Measurements from ENCODE around the gene CEP85L. TPM values are rescaled to one million over a fixed set of nuclear protein-coding genes. Genes with fewer than 3 reads are reported as not detected.

Gene CEP85L
- total RNA-seq, 1 donor from 2014 or later: 6.8 TPM

DNA sequence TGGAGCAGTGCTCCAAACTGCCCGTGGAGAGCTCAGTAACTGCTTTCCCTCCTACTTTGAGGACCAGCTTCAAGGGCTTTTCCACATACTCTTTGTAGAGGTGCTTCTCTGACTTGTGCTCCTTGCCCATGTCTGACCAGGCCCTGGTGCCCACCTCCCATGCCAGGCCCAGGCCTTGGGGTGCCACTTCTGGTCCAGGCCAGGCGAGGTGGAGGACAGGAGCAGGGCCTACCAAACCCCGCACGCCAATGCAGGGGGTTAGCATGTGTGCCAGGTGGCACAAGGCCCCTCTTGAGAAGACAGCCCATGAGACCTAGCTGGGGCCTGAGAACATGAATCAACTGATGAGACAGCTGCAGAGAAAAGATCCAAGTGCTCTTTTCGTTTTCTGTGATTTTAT, 150.3 kb downstream of the CEP85L start:
- H3K36me3 Mint-ChIP-seq (ENCODE audit: insufficient read depth): peaks cover 2% of the 10 kb centered on the region
- no peak for TF ChIP-seq CTCF (IDR thresholded peaks at IDR 0.05; ENCODE audit: unreplicated experiment)
- H3K4me1 Mint-ChIP-seq (ENCODE audit: low read depth): no peaks in the 10 kb centered on the region
- no peaks in the 10 kb centered on the region for H3K27me3 Mint-ChIP-seq
- H3K9me3 Mint-ChIP-seq (ENCODE audit: low read depth): peaks cover 8% of the 10 kb centered on the region
- H3K27ac Mint-ChIP-seq: no peak overlapping the region
- DNase-seq (ENCODE audit: low spot score, unreplicated experiment): no peak
- no peak overlapping the region for H3K4me3 Mint-ChIP-seq (ENCODE audit: low read depth)

- DNase-seq (ENCODE audit: low spot score, unreplicated experiment): no peak
- Mint-ChIP-seq H3K27me3 (no peaks in the 10 kb centered on the region), H3K27ac (no peak overlapping the region), H3K9me3 (ENCODE audit: low read depth) (peaks cover 8% of the 10 kb centered on the region), H3K4me1 (ENCODE audit: low read depth) (no peaks in the 10 kb centered on the region), H3K36me3 (ENCODE audit: insufficient read depth) (peaks cover 2% of the 10 kb centered on the region), H3K4me3 (ENCODE audit: low read depth) (no peak overlapping the region)
- no peak for TF ChIP-seq CTCF (IDR thresholded peaks at IDR 0.05; ENCODE audit: unreplicated experiment)
Measured at GRCh38 chr6:118500130-118501015, 151.0 kb downstream of the CEP85L start.

- no peak overlapping the region for H3K4me3 Mint-ChIP-seq (ENCODE audit: low read depth)
Measured at GRCh38 chr6:118495485-118496280, 155.7 kb downstream of the CEP85L start.

GRCh38 chr6:118494091-118494490, 157.3 kb downstream of the CEP85L start:
- no peak for TF ChIP-seq CTCF (IDR thresholded peaks at IDR 0.05; ENCODE audit: unreplicated experiment)
- Mint-ChIP-seq H3K4me1 (ENCODE audit: low read depth) (no peaks in the 10 kb centered on the region), H3K27ac (no peak overlapping the region), H3K9me3 (ENCODE audit: low read depth) (peaks cover 10% of the 10 kb centered on the region), H3K27me3 (no peaks in the 10 kb centered on the region), H3K36me3 (ENCODE audit: insufficient read depth) (peaks cover 13% of the 10 kb centered on the region), H3K4me3 (ENCODE audit: low read depth) (no peak overlapping the region)
- DNase-seq (ENCODE audit: low spot score, unreplicated experiment): no peak

More at GRCh38 chr6:118495485-118496280, 155.7 kb downstream of the CEP85L start:
- no peak for DNase-seq (ENCODE audit: low spot score, unreplicated experiment)
- H3K36me3 Mint-ChIP-seq (ENCODE audit: insufficient read depth): no peaks in the 10 kb centered on the region
- no peaks in the 10 kb centered on the region for H3K27me3 Mint-ChIP-seq
- H3K4me1 Mint-ChIP-seq (ENCODE audit: low read depth): no peaks in the 10 kb centered on the region
- H3K9me3 Mint-ChIP-seq (ENCODE audit: low read depth): peaks cover 4% of the 10 kb centered on the region
- no peak overlapping the region for H3K27ac Mint-ChIP-seq
- TF ChIP-seq CTCF (IDR thresholded peaks at IDR 0.05; ENCODE audit: unreplicated experiment): no peak

DNA sequence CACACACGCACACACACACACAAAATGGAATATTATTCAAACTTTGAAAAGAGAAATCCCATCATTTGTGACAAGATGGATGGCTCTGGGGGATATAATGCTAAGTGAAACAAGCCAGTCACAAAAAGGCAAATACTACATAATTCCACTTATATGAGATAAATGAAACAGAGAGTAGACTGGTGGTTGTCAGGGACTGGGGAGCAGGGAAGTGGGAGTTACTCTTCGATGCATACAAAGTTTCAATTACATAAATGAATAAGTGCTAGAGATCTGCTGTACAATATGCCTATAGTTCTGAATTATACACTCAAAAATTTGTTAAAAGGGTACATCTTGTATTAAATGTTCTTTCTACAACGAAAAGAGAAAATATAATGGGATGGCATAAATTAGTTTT, 161.4 kb downstream of the CEP85L start:
- Mint-ChIP-seq H3K9me3 (ENCODE audit: low read depth) (peaks cover 26% of the 10 kb centered on the region), H3K4me3 (ENCODE audit: low read depth) (no peak overlapping the region), H3K27me3 (no peaks in the 10 kb centered on the region), H3K27ac (no peak overlapping the region), H3K36me3 (ENCODE audit: insufficient read depth) (peaks cover 22% of the 10 kb centered on the region), H3K4me1 (ENCODE audit: low read depth) (peaks cover 2% of the 10 kb centered on the region)
- DNase-seq (ENCODE audit: low spot score, unreplicated experiment): no peak
- no peak for TF ChIP-seq CTCF (IDR thresholded peaks at IDR 0.05; ENCODE audit: unreplicated experiment)
